ENCODE measurements around the gene C16orf89.

DNA sequence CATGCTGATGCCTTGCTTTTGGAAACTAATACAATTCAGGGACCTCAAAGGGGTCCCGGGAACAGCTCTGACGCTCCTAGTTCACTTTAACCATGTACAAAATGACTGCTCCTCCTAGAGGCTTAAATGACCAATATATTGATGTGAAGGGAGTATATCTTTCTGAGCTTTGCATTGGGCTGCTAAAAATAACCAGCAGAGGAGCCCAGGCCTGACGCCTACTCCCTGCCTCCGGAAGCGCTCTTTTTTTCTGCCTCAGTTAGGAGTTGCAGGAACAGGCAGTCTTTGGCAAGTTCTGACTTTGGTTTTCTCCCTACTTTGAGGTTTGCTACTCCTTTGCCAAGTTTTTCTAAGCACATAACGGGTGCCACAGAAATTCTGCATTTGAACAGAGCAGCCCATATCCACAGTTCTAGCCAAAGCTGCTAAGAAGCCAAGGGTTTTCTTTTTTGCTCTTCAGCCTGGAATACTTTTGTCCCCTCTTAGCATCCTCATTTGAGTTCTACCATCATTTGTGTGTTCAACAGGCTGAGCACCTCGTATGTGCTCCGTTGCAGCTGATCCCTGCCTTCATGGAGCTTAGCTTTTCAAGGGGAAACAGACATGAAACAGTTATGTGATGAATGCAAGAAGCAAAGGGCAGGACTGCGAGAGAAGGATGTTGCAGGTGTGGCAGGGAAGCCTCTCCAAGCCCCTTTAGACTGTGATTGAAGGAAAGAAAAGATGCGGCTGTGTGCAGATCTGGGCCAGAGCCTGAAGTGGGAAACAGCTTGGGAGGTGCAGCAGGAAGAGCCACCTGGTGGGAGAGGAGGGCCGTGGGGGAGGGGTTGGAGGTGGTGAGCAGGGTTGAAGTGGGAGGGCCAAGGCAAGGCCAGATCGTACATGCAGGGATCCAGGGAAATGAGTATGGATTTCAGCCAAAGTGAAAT, 29.3 kb downstream of the C16orf89 start:
- TF ChIP-seq, protein P1, sequence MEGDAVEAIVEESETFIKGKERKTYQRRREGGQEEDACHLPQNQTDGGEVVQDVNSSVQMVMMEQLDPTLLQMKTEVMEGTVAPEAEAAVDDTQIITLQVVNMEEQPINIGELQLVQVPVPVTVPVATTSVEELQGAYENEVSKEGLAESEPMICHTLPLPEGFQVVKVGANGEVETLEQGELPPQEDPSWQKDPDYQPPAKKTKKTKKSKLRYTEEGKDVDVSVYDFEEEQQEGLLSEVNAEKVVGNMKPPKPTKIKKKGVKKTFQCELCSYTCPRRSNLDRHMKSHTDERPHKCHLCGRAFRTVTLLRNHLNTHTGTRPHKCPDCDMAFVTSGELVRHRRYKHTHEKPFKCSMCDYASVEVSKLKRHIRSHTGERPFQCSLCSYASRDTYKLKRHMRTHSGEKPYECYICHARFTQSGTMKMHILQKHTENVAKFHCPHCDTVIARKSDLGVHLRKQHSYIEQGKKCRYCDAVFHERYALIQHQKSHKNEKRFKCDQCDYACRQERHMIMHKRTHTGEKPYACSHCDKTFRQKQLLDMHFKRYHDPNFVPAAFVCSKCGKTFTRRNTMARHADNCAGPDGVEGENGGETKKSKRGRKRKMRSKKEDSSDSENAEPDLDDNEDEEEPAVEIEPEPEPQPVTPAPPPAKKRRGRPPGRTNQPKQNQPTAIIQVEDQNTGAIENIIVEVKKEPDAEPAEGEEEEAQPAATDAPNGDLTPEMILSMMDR (IDR thresholded peaks at IDR 0.05) = no peak
- TF ChIP-seq, protein P2, sequence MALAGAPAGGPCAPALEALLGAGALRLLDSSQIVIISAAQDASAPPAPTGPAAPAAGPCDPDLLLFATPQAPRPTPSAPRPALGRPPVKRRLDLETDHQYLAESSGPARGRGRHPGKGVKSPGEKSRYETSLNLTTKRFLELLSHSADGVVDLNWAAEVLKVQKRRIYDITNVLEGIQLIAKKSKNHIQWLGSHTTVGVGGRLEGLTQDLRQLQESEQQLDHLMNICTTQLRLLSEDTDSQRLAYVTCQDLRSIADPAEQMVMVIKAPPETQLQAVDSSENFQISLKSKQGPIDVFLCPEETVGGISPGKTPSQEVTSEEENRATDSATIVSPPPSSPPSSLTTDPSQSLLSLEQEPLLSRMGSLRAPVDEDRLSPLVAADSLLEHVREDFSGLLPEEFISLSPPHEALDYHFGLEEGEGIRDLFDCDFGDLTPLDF (CRISPR knock-in tag; IDR thresholded peaks at IDR 0.05) = no peak
- TF ChIP-seq, protein P3, sequence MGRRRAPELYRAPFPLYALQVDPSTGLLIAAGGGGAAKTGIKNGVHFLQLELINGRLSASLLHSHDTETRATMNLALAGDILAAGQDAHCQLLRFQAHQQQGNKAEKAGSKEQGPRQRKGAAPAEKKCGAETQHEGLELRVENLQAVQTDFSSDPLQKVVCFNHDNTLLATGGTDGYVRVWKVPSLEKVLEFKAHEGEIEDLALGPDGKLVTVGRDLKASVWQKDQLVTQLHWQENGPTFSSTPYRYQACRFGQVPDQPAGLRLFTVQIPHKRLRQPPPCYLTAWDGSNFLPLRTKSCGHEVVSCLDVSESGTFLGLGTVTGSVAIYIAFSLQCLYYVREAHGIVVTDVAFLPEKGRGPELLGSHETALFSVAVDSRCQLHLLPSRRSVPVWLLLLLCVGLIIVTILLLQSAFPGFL (CRISPR knock-in tag; IDR thresholded peaks at IDR 0.05; ENCODE audit: borderline replicate concordance) = no peak
- TF ChIP-seq, protein P4, sequence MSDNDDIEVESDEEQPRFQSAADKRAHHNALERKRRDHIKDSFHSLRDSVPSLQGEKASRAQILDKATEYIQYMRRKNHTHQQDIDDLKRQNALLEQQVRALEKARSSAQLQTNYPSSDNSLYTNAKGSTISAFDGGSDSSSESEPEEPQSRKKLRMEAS (CRISPR knock-in tag; IDR thresholded peaks at IDR 0.05) = no peak
- TF ChIP-seq, protein P5, sequence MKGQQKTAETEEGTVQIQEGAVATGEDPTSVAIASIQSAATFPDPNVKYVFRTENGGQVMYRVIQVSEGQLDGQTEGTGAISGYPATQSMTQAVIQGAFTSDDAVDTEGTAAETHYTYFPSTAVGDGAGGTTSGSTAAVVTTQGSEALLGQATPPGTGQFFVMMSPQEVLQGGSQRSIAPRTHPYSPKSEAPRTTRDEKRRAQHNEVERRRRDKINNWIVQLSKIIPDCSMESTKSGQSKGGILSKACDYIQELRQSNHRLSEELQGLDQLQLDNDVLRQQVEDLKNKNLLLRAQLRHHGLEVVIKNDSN (CRISPR knock-in tag; IDR thresholded peaks at IDR 0.05) = no peak
- TF ChIP-seq, protein P6, sequence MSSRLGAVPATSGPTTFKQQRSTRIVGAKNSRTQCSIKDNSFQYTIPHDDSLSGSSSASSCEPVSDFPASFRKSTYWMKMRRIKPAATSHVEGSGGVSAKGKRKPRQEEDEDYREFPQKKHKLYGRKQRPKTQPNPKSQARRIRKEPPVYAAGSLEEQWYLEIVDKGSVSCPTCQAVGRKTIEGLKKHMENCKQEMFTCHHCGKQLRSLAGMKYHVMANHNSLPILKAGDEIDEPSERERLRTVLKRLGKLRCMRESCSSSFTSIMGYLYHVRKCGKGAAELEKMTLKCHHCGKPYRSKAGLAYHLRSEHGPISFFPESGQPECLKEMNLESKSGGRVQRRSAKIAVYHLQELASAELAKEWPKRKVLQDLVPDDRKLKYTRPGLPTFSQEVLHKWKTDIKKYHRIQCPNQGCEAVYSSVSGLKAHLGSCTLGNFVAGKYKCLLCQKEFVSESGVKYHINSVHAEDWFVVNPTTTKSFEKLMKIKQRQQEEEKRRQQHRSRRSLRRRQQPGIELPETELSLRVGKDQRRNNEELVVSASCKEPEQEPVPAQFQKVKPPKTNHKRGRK (CRISPR knock-in tag; IDR thresholded peaks at IDR 0.05; ENCODE audit: borderline replicate concordance) = no peak
- TF ChIP-seq, protein P7, sequence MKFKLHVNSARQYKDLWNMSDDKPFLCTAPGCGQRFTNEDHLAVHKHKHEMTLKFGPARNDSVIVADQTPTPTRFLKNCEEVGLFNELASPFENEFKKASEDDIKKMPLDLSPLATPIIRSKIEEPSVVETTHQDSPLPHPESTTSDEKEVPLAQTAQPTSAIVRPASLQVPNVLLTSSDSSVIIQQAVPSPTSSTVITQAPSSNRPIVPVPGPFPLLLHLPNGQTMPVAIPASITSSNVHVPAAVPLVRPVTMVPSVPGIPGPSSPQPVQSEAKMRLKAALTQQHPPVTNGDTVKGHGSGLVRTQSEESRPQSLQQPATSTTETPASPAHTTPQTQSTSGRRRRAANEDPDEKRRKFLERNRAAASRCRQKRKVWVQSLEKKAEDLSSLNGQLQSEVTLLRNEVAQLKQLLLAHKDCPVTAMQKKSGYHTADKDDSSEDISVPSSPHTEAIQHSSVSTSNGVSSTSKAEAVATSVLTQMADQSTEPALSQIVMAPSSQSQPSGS (CRISPR knock-in tag; IDR thresholded peaks at IDR 0.05; ENCODE audit: borderline replicate concordance, low read depth) = no peak

All from WTC11 (cell line).